GM23338 (cell line): Measurements from ENCODE around the gene SIRT2. TPM values are rescaled to one million over a fixed set of nuclear protein-coding genes. Genes with fewer than 3 reads are reported as not detected.

Experiments used
- ATAC-seq: fragments of 200-7000 bp; cut with Tn5 transposase; 3 replicates; pipeline ENCODE4 v1.9.1; 2020
- DNase-seq: peaks from one replicate; pipeline ENCODE4 v3.0.0-alpha.2; 2015; ENCODE audit warnings: low spot score
- H2AFZ ChIP-seq: fragments of 200-600 bp; sonication (generic); 2 replicates; pipeline ENCODE4 v1.8.0; 2016; ENCODE audit warnings: antibody characterized with exemption, mild to moderate bottlenecking, moderate library complexity
- H3F3A ChIP-seq: fragments of 200-600 bp; sonication (generic); replicated peaks from 2 replicates; pipeline ENCODE4 v1.8.0; 2017; ENCODE audit warnings: antibody characterized with exemption, mixed run types, low read depth
- H3K27ac ChIP-seq: fragments of 200-600 bp; sonication (generic); 2 replicates; pipeline ENCODE4 v1.6.1; 2016; ENCODE audit warnings: low read depth
- H3K27me3 ChIP-seq: fragments of 200-600 bp; sonication (generic); 2 replicates; pipeline ENCODE4 v1.8.0; 2016; ENCODE audit warnings: mild to moderate bottlenecking, mixed run types, moderate library complexity; ENCODE audit not compliant: insufficient read depth
- H3K36me3 ChIP-seq: fragments of 200-600 bp; sonication (generic); 2 replicates; pipeline ENCODE4 v1.8.0; 2016; ENCODE audit warnings: mild to moderate bottlenecking; ENCODE audit not compliant: insufficient read depth
- H3K4me1 ChIP-seq: fragments of 200-600 bp; sonication (generic); 2 replicates; pipeline ENCODE4 v1.8.0; 2016; ENCODE audit warnings: mild to moderate bottlenecking, moderate library complexity; ENCODE audit not compliant: insufficient read depth
- H3K4me2 ChIP-seq: fragments of 200-600 bp; sonication (generic); 2 replicates; pipeline ENCODE4 v1.7.1; 2017; ENCODE audit warnings: mixed run types
- H3K4me3 ChIP-seq: fragments of 200-600 bp; sonication (generic); 2 replicates; pipeline ENCODE4 v1.6.1; 2016; ENCODE audit warnings: mixed run types
- H3K79me2 ChIP-seq: fragments of 200-600 bp; sonication (generic); replicated peaks from 2 replicates; pipeline ENCODE4 v1.8.0; 2017; ENCODE audit warnings: mild to moderate bottlenecking; ENCODE audit not compliant: insufficient read depth
- H3K9me2 ChIP-seq: fragments of 200-600 bp; sonication (generic); 2 replicates; pipeline ENCODE4 v1.8.0; 2017; ENCODE audit not compliant: insufficient read depth
- H4K20me1 ChIP-seq: fragments of 200-600 bp; sonication (generic); replicated peaks from 2 replicates; pipeline ENCODE4 v1.8.0; 2017; ENCODE audit warnings: mild to moderate bottlenecking; ENCODE audit not compliant: insufficient read depth
- H3K27ac Mint-ChIP-seq: 2 replicates; pipeline ENCODE4 v1.8.0; 2020; ENCODE audit warnings: inconsistent platforms, mild to moderate bottlenecking, moderate library complexity, mixed read lengths
- H3K27me3 Mint-ChIP-seq: 3 replicates; pipeline ENCODE4 v1.8.0; 2022; ENCODE audit warnings: low read depth, mild to moderate bottlenecking, moderate library complexity, mixed read lengths, inconsistent platforms; ENCODE audit not compliant: insufficient read depth, poor library complexity
- H3K36me3 Mint-ChIP-seq: 3 replicates; pipeline ENCODE4 v1.8.0; 2021; ENCODE audit warnings: low read depth, mild to moderate bottlenecking, inconsistent platforms, moderate library complexity, mixed read lengths
- H3K4me1 Mint-ChIP-seq: 3 replicates; pipeline ENCODE4 v1.8.0; 2020; ENCODE audit warnings: mild to moderate bottlenecking, inconsistent platforms, mixed read lengths
- H3K4me3 Mint-ChIP-seq: 3 replicates; pipeline ENCODE4 v1.8.0; 2021; ENCODE audit warnings: moderate library complexity, mild to moderate bottlenecking, inconsistent platforms, mixed read lengths
- H3K9me3 Mint-ChIP-seq: 3 replicates; pipeline ENCODE4 v1.8.0; 2020; ENCODE audit warnings: moderate library complexity, mild to moderate bottlenecking, inconsistent platforms, mixed read lengths
- CTCF ChIP-seq, 2 experiments: fragments of 200-600 bp in 1 of 2; sonication (generic) in 1 of 2; conservative IDR thresholded peaks; 2 replicates each; pipeline versions ENCODE4 v1.5.1 to v1.6.1; 2016 to 2017; ENCODE audit warnings: antibody characterized with exemption in 2 of 2, low read depth in 2 of 2, mild to moderate bottlenecking in 2 of 2, moderate library complexity in 1 of 2
- JUNB ChIP-seq: IDR thresholded peaks from one replicate; pipeline ENCODE4 v1.6.1; 2016; ENCODE audit warnings: antibody characterized with exemption; ENCODE audit not compliant: unreplicated experiment
- STAT1 ChIP-seq: IDR thresholded peaks from one replicate; pipeline ENCODE4 v1.6.1; 2016; ENCODE audit warnings: antibody characterized with exemption; ENCODE audit not compliant: unreplicated experiment
- ZNF114 ChIP-seq: fragments of 250-450 bp; sonication (Bioruptor Pico); IDR thresholded peaks from 2 replicates; pipeline ENCODE4 v1.5.0; 2020; ENCODE audit warnings: mild to moderate bottlenecking, moderate library complexity
- ZNF331 ChIP-seq: fragments of 250-450 bp; sonication (Bioruptor Pico); IDR thresholded peaks from 2 replicates; pipeline ENCODE4 v1.5.0; 2020; ENCODE audit warnings: low read depth, mild to moderate bottlenecking, moderate library complexity
- polyA plus RNA-seq: library from polyadenylated mRNA; unstranded; fragments of >200 nt; fragmentation: Nextera tagmentation; extraction: Ambion mirVana; gene quantifications from 2 replicates; pipeline ENCODE4 v1.2.1, GENCODE V29; 2016
- total RNA-seq: library from RNA; depleted of rRNA; stranded (reverse); fragments of >200 nt; shearing (Covaris generic); gene quantifications from 2 replicates; pipeline ENCODE4 v1.2.3, GENCODE V29; 2014
- TF ChIP-seq, protein P1 (sequence below): IDR thresholded peaks from 2 replicates; pipeline ENCODE4 v1.6.1; 2016; ENCODE audit warnings: antibody characterized with exemption

Gene SIRT2
- total and polyA plus RNA-seq, 2 experiments from 2014 or later: 2.7 to 8.4 TPM

- Histone ChIP-seq H3K36me3 (peaks cover 10% of the 10 kb centered on the region; the same call in 1 of the 2 replicates), H2AFZ (no peak overlapping the region), H3K9me2 (no peaks in the 10 kb centered on the region), H4K20me1 (no peaks in the 10 kb centered on the region; the same call in 1 of the 2 replicates), H3K4me3 (no peak overlapping the region), H3K79me2 (no peaks in the 10 kb centered on the region), H3K4me2 (no peak overlapping the region), H3K27ac (no peak overlapping the region), H3K4me1 (no peaks in the 10 kb centered on the region), H3F3A (0 out of 2 replicates have a peak, but pooled peaks cover 9% of the 10 kb centered on the region), H3K27me3 (no peaks in the 10 kb centered on the region)
- Mint-ChIP-seq H3K4me3 (no peak overlapping the region), H3K27ac (no peak overlapping the region), H3K4me1 (no peaks in the 10 kb centered on the region; the same call in 2 of the 3 replicates), H3K36me3 (peaks cover 31% of the 10 kb centered on the region), H3K9me3 (no peaks in the 10 kb centered on the region), H3K27me3 (no peaks in the 10 kb centered on the region)
- TF ChIP-seq ZNF114 (CRISPR knock-in tag): no peak
- no peak for TF ChIP-seq CTCF (conservative IDR thresholded peaks at IDR 0.05; ENCODE audit: low read depth in 2 of 2)
- TF ChIP-seq, protein P1, sequence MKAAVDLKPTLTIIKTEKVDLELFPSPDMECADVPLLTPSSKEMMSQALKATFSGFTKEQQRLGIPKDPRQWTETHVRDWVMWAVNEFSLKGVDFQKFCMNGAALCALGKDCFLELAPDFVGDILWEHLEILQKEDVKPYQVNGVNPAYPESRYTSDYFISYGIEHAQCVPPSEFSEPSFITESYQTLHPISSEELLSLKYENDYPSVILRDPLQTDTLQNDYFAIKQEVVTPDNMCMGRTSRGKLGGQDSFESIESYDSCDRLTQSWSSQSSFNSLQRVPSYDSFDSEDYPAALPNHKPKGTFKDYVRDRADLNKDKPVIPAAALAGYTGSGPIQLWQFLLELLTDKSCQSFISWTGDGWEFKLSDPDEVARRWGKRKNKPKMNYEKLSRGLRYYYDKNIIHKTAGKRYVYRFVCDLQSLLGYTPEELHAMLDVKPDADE: no peak
- no peak for TF ChIP-seq STAT1
- TF ChIP-seq JUNB: no peak
- no peak for TF ChIP-seq ZNF331
- no peak for DNase-seq
- no peak for ATAC-seq
These were observed 20.6 kb upstream of the SIRT2 start for GRCh38 chr19:38919837-38920601.

DNA sequence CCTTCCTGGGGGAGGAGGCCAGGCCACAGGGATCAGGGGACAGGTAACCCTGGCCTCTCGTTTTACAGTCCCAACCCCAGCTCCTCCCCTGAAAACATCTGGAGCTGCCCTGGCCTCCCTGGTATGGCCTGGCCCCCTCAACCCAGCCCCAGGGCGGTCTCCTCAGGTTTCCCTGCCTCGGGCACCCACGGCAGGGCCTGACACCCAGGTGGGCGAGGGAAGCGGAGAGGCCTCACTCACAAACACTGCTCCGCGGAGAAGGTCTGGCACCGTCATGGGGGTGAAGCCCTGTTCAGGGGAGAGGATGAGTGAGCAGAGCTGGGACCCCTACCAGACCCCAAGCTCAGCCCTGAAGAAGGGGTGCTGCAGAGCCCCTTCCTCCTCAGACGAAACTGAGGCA, 19.1 kb upstream of the SIRT2 start:
- Mint-ChIP-seq H3K4me3 (no peak overlapping the region), H3K36me3 (peaks cover 17% of the 10 kb centered on the region), H3K4me1 (no peaks in the 10 kb centered on the region; the same call in 2 of the 3 replicates), H3K27me3 (peaks cover 4% of the 10 kb centered on the region), H3K27ac (no peak overlapping the region), H3K9me3 (no peaks in the 10 kb centered on the region)
- no peaks in the 10 kb centered on the region for H3K9me2 ChIP-seq
- DNase-seq (no peak), ATAC-seq (no peak)
- 0 out of 2 replicates have a peak, but pooled peaks cover 9% of the 10 kb centered on the region for H3F3A ChIP-seq
- no peak overlapping the region for H3K27ac ChIP-seq
- no peak for TF ChIP-seq JUNB
- TF ChIP-seq, protein P1: no peak
- H4K20me1 ChIP-seq: no peaks in the 10 kb centered on the region
- no peak overlapping the region for H2AFZ ChIP-seq
- peaks cover 4% of the 10 kb centered on the region; the same call in 1 of the 2 replicates for H3K36me3 ChIP-seq
- no peak overlapping the region for H3K4me2 ChIP-seq
- H3K4me1 ChIP-seq: no peaks in the 10 kb centered on the region
- no peaks in the 10 kb centered on the region for H3K27me3 ChIP-seq
- H3K4me3 ChIP-seq: no peak overlapping the region
- H3K79me2 ChIP-seq: no peaks in the 10 kb centered on the region
